ENCODE measurements around the gene FREM1. TPM values are rescaled to one million over a fixed set of nuclear protein-coding genes. Genes with fewer than 3 reads are reported as not detected.

The FREM1 gene
- polyA plus RNA-seq, 4 donors = 1.1 to 16.9 (median 9.3) TPM

- Histone ChIP-seq H3K4me1 (ENCODE audit: control insufficient read depth in 3 of 3, insufficient read depth in 2 of 3, low read depth in 1 of 3, low read length in 2 of 3) (no peaks in the 10 kb centered on the region), H3K27ac (ENCODE audit: low read depth in 1 of 3, low read length in 2 of 3) (no peak overlapping the region), H3K4me3 (ENCODE audit: low read depth in 1 of 3, low read length in 3 of 3) (no peak overlapping the region), H3K36me3 (ENCODE audit: control insufficient read depth in 3 of 3, insufficient read depth in 2 of 3, low read depth in 1 of 3, low read length in 3 of 3) (no peaks in the 10 kb centered on the region), H3K9me3 (ENCODE audit: control insufficient read depth in 2 of 2, insufficient read depth in 1 of 2, low read depth in 1 of 2, low read length in 1 of 2) (no peaks in the 10 kb centered on the region), H3K27me3 (ENCODE audit: control insufficient read depth in 3 of 3, insufficient read depth in 3 of 3, low read length in 3 of 3) (no peaks in the 10 kb centered on the region)
- 96% methylated on average over 7 of the region's 7 CpGs for WGBS, 3 donors
- DNase-seq (no peak), FAIRE-seq (no peak)
Observed at GRCh38 chr9:14836885-14837284, 73.3 kb downstream of the FREM1 start.

GRCh38 chr9:14831661-14832060 lies 78.6 kb downstream of the FREM1 start:
- Histone ChIP-seq H3K27ac (ENCODE audit: low read depth in 1 of 3, low read length in 2 of 3) (no peak overlapping the region), H3K4me1 (ENCODE audit: control insufficient read depth in 3 of 3, insufficient read depth in 2 of 3, low read depth in 1 of 3, low read length in 2 of 3) (no peaks in the 10 kb centered on the region), H3K36me3 (ENCODE audit: control insufficient read depth in 3 of 3, insufficient read depth in 2 of 3, low read depth in 1 of 3, low read length in 3 of 3) (peaks cover 0 to 2% (median 0%) of the 10 kb centered on the region in 3 donors), H3K27me3 (ENCODE audit: control insufficient read depth in 3 of 3, insufficient read depth in 3 of 3, low read length in 3 of 3) (no peaks in the 10 kb centered on the region), H3K4me3 (ENCODE audit: low read depth in 1 of 3, low read length in 3 of 3) (no peak overlapping the region), H3K9me3 (ENCODE audit: control insufficient read depth in 2 of 2, insufficient read depth in 1 of 2, low read depth in 1 of 2, low read length in 1 of 2) (peaks cover 0 to 3% of the 10 kb centered on the region in 2 donors)
- DNase-seq (no peak), FAIRE-seq (no peak)
- WGBS, 3 donors = 96 to 99% (median 96%) methylated on average over 14 of the region's 14 CpGs

GRCh38 chr9:14831074-14831473 lies 79.2 kb downstream of the FREM1 start:
- Histone ChIP-seq H3K4me3 (ENCODE audit: low read depth in 1 of 3, low read length in 3 of 3) (no peak overlapping the region), H3K36me3 (ENCODE audit: control insufficient read depth in 3 of 3, insufficient read depth in 2 of 3, low read depth in 1 of 3, low read length in 3 of 3) (peaks cover 0 to 2% (median 0%) of the 10 kb centered on the region in 3 donors), H3K27ac (ENCODE audit: low read depth in 1 of 3, low read length in 2 of 3) (no peak overlapping the region), H3K9me3 (ENCODE audit: control insufficient read depth in 2 of 2, insufficient read depth in 1 of 2, low read depth in 1 of 2, low read length in 1 of 2) (peaks cover 0 to 3% of the 10 kb centered on the region in 2 donors), H3K27me3 (ENCODE audit: control insufficient read depth in 3 of 3, insufficient read depth in 3 of 3, low read length in 3 of 3) (no peaks in the 10 kb centered on the region), H3K4me1 (ENCODE audit: control insufficient read depth in 3 of 3, insufficient read depth in 2 of 3, low read depth in 1 of 3, low read length in 2 of 3) (no peaks in the 10 kb centered on the region)
- DNase-seq = no peak
- WGBS, 3 donors = 88 to 94% (median 89%) methylated on average over 6 of the region's 6 CpGs
- no peak for FAIRE-seq

GRCh38 chr9:14830057-14830456 lies 80.2 kb downstream of the FREM1 start:
- WGBS, 3 donors = 70 to 86% (median 84%) methylated on average over 1 of the region's 1 CpG
- FAIRE-seq (no peak), DNase-seq (no peak)
- Histone ChIP-seq H3K27ac (ENCODE audit: low read depth in 1 of 3, low read length in 2 of 3) (no peak overlapping the region), H3K4me3 (ENCODE audit: low read depth in 1 of 3, low read length in 3 of 3) (no peak overlapping the region), H3K4me1 (ENCODE audit: control insufficient read depth in 3 of 3, insufficient read depth in 2 of 3, low read depth in 1 of 3, low read length in 2 of 3) (no peaks in the 10 kb centered on the region), H3K27me3 (ENCODE audit: control insufficient read depth in 3 of 3, insufficient read depth in 3 of 3, low read length in 3 of 3) (no peaks in the 10 kb centered on the region), H3K36me3 (ENCODE audit: control insufficient read depth in 3 of 3, insufficient read depth in 2 of 3, low read depth in 1 of 3, low read length in 3 of 3) (peaks cover 0 to 2% (median 0%) of the 10 kb centered on the region in 3 donors), H3K9me3 (ENCODE audit: control insufficient read depth in 2 of 2, insufficient read depth in 1 of 2, low read depth in 1 of 2, low read length in 1 of 2) (peaks cover 0 to 3% of the 10 kb centered on the region in 2 donors)

- Histone ChIP-seq H3K9me3 (ENCODE audit: control insufficient read depth in 2 of 2, insufficient read depth in 1 of 2, low read depth in 1 of 2, low read length in 1 of 2) (peaks cover 0 to 3% of the 10 kb centered on the region in 2 donors), H3K4me3 (ENCODE audit: low read depth in 1 of 3, low read length in 3 of 3) (no peak overlapping the region), H3K4me1 (ENCODE audit: control insufficient read depth in 3 of 3, insufficient read depth in 2 of 3, low read depth in 1 of 3, low read length in 2 of 3) (no peaks in the 10 kb centered on the region), H3K27ac (ENCODE audit: low read depth in 1 of 3, low read length in 2 of 3) (no peak overlapping the region), H3K27me3 (ENCODE audit: control insufficient read depth in 3 of 3, insufficient read depth in 3 of 3, low read length in 3 of 3) (no peaks in the 10 kb centered on the region), H3K36me3 (ENCODE audit: control insufficient read depth in 3 of 3, insufficient read depth in 2 of 3, low read depth in 1 of 3, low read length in 3 of 3) (peaks cover 0 to 2% (median 0%) of the 10 kb centered on the region in 3 donors)
- no peak for DNase-seq
- no peak for FAIRE-seq
Observed at GRCh38 chr9:14829204-14829603, 81.0 kb downstream of the FREM1 start.

- no peak overlapping the region for H3K4me3 ChIP-seq (ENCODE audit: low read depth in 1 of 3, low read length in 3 of 3)
- H3K9me3 ChIP-seq (ENCODE audit: control insufficient read depth in 2 of 2, insufficient read depth in 1 of 2, low read depth in 1 of 2, low read length in 1 of 2) = peaks cover 0 to 3% of the 10 kb centered on the region in 2 donors
- no peaks in the 10 kb centered on the region for H3K27me3 ChIP-seq (ENCODE audit: control insufficient read depth in 3 of 3, insufficient read depth in 3 of 3, low read length in 3 of 3)
- FAIRE-seq (no peak), DNase-seq (no peak)
- WGBS, 3 donors = 83 to 98% (median 88%) methylated on average over 3 of the region's 3 CpGs
- peaks cover 0 to 2% (median 0%) of the 10 kb centered on the region in 3 donors for H3K36me3 ChIP-seq (ENCODE audit: control insufficient read depth in 3 of 3, insufficient read depth in 2 of 3, low read depth in 1 of 3, low read length in 3 of 3)
- no peaks in the 10 kb centered on the region for H3K4me1 ChIP-seq (ENCODE audit: control insufficient read depth in 3 of 3, insufficient read depth in 2 of 3, low read depth in 1 of 3, low read length in 2 of 3)
- H3K27ac ChIP-seq (ENCODE audit: low read depth in 1 of 3, low read length in 2 of 3) = no peak overlapping the region
Observed at GRCh38 chr9:14827805-14828204, 82.4 kb downstream of the FREM1 start.

- Histone ChIP-seq H3K27me3 (ENCODE audit: control insufficient read depth in 3 of 3, insufficient read depth in 3 of 3, low read length in 3 of 3) (no peaks in the 10 kb centered on the region), H3K9me3 (ENCODE audit: control insufficient read depth in 2 of 2, insufficient read depth in 1 of 2, low read depth in 1 of 2, low read length in 1 of 2) (no peaks in the 10 kb centered on the region), H3K27ac (ENCODE audit: low read depth in 1 of 3, low read length in 2 of 3) (no peak overlapping the region), H3K4me3 (ENCODE audit: low read depth in 1 of 3, low read length in 3 of 3) (no peak overlapping the region), H3K4me1 (ENCODE audit: control insufficient read depth in 3 of 3, insufficient read depth in 2 of 3, low read depth in 1 of 3, low read length in 2 of 3) (no peaks in the 10 kb centered on the region), H3K36me3 (ENCODE audit: control insufficient read depth in 3 of 3, insufficient read depth in 2 of 3, low read depth in 1 of 3, low read length in 3 of 3) (no peaks in the 10 kb centered on the region)
- 80 to 94% (median 82%) methylated on average over 1 of the region's 1 CpG for WGBS, 3 donors
- DNase-seq = no peak
- FAIRE-seq = no peak
Observed at GRCh38 chr9:14824481-14824880, 85.7 kb downstream of the FREM1 start.

GRCh38 chr9:14823800-14824199 lies 86.4 kb downstream of the FREM1 start:
- H3K4me1 ChIP-seq (ENCODE audit: control insufficient read depth in 3 of 3, insufficient read depth in 2 of 3, low read depth in 1 of 3, low read length in 2 of 3) = no peaks in the 10 kb centered on the region
- DNase-seq (no peak), FAIRE-seq (no peak)

GRCh38 chr9:14822666-14823065 lies 87.6 kb downstream of the FREM1 start:
- Histone ChIP-seq H3K27me3 (ENCODE audit: control insufficient read depth in 3 of 3, insufficient read depth in 3 of 3, low read length in 3 of 3) (no peaks in the 10 kb centered on the region), H3K9me3 (ENCODE audit: control insufficient read depth in 2 of 2, insufficient read depth in 1 of 2, low read depth in 1 of 2, low read length in 1 of 2) (no peaks in the 10 kb centered on the region), H3K4me3 (ENCODE audit: low read depth in 1 of 3, low read length in 3 of 3) (no peak overlapping the region), H3K27ac (ENCODE audit: low read depth in 1 of 3, low read length in 2 of 3) (no peak overlapping the region), H3K4me1 (ENCODE audit: control insufficient read depth in 3 of 3, insufficient read depth in 2 of 3, low read depth in 1 of 3, low read length in 2 of 3) (no peaks in the 10 kb centered on the region), H3K36me3 (ENCODE audit: control insufficient read depth in 3 of 3, insufficient read depth in 2 of 3, low read depth in 1 of 3, low read length in 3 of 3) (no peaks in the 10 kb centered on the region)
- 56 to 94% (median 87%) methylated on average over 1 of the region's 1 CpG for WGBS, 3 donors
- DNase-seq = no peak
- FAIRE-seq = no peak

More at GRCh38 chr9:14823800-14824199, 86.4 kb downstream of the FREM1 start:
- 60 to 94% (median 84%) methylated on average over 2 of the region's 2 CpGs for WGBS, 3 donors
- Histone ChIP-seq H3K27me3 (ENCODE audit: control insufficient read depth in 3 of 3, insufficient read depth in 3 of 3, low read length in 3 of 3) (no peaks in the 10 kb centered on the region), H3K36me3 (ENCODE audit: control insufficient read depth in 3 of 3, insufficient read depth in 2 of 3, low read depth in 1 of 3, low read length in 3 of 3) (no peaks in the 10 kb centered on the region), H3K4me3 (ENCODE audit: low read depth in 1 of 3, low read length in 3 of 3) (no peak overlapping the region), H3K27ac (ENCODE audit: low read depth in 1 of 3, low read length in 2 of 3) (no peak overlapping the region), H3K9me3 (ENCODE audit: control insufficient read depth in 2 of 2, insufficient read depth in 1 of 2, low read depth in 1 of 2, low read length in 1 of 2) (no peaks in the 10 kb centered on the region)

Measured in small intestine (tissue), 7 donors.